ENCODE measurements around the gene OXT. TPM values are rescaled to one million over a fixed set of nuclear protein-coding genes. Genes with fewer than 3 reads are reported as not detected.
"Not testable (repeated sequence)": the region's sequence is repeated elsewhere in the genome, so short reads cannot be mapped to it uniquely, and the experiment has no call there.

Gene OXT
- total RNA-seq, 6 experiments from 2014 or later, result not detected

- DNase-seq, result no peak
- H3K27ac Mint-ChIP-seq, result no peak overlapping the region
Observed at GRCh38 chr20:3111995-3112394, 40.6 kb downstream of the OXT start.

GRCh38 chr20:3115190-3116107 lies 44.0 kb downstream of the OXT start:
- no peak overlapping the region for H3K4me3 Mint-ChIP-seq
- no peaks in the 10 kb centered on the region for H3K9me3 Mint-ChIP-seq
- no peaks in the 10 kb centered on the region for H3K4me1 Mint-ChIP-seq (ENCODE audit: low read depth)
- peak; percentile 35 for DNase-seq
- TF ChIP-seq CTCF (IDR thresholded peaks at IDR 0.05), result peak; percentile 91
- H3K27ac Mint-ChIP-seq, result no peak overlapping the region
- peaks cover 5% of the 10 kb centered on the region; the same call in 1 of the 2 replicates for H3K36me3 Mint-ChIP-seq (ENCODE audit: low read depth)
- no peaks in the 10 kb centered on the region for H3K27me3 Mint-ChIP-seq (ENCODE audit: insufficient read depth)

More at GRCh38 chr20:3111995-3112394, 40.6 kb downstream of the OXT start:
- no peak for TF ChIP-seq CTCF (IDR thresholded peaks at IDR 0.05)
- no peaks in the 10 kb centered on the region for H3K27me3 Mint-ChIP-seq (ENCODE audit: insufficient read depth)
- H3K4me3 Mint-ChIP-seq, result no peak overlapping the region
- H3K9me3 Mint-ChIP-seq, result no peaks in the 10 kb centered on the region
- H3K36me3 Mint-ChIP-seq (ENCODE audit: low read depth), result 0 out of 2 replicates have a peak, but pooled peaks cover 5% of the 10 kb centered on the region
- H3K4me1 Mint-ChIP-seq (ENCODE audit: low read depth), result no peaks in the 10 kb centered on the region

- DNase-seq, result no peak
- Mint-ChIP-seq H3K9me3 (no peaks in the 10 kb centered on the region), H3K36me3 (ENCODE audit: low read depth) (peaks cover 5% of the 10 kb centered on the region; the same call in 1 of the 2 replicates), H3K4me1 (ENCODE audit: low read depth) (no peaks in the 10 kb centered on the region), H3K4me3 (no peak overlapping the region), H3K27ac (no peak overlapping the region), H3K27me3 (ENCODE audit: insufficient read depth) (peaks cover 3% of the 10 kb centered on the region; the same call in 1 of the 2 replicates)
- TF ChIP-seq CTCF (IDR thresholded peaks at IDR 0.05), result no peak
Observed at GRCh38 chr20:3116341-3116740, 44.9 kb downstream of the OXT start.

GRCh38 chr20:3117839-3118379 lies 46.5 kb downstream of the OXT start:
- not testable (repeated sequence) for H3K36me3 Mint-ChIP-seq (ENCODE audit: low read depth); H3K4me1 Mint-ChIP-seq (ENCODE audit: low read depth); H3K27me3 Mint-ChIP-seq (ENCODE audit: insufficient read depth); H3K4me3 Mint-ChIP-seq; H3K9me3 Mint-ChIP-seq
- peak; percentile 78 for TF ChIP-seq CTCF (IDR thresholded peaks at IDR 0.05)
- H3K27ac Mint-ChIP-seq, result peak overlapping the region; percentile 61; the same call in 1 of the 2 replicates
- DNase-seq, result peak; percentile 73

GRCh38 chr20:3119044-3119443 lies 47.6 kb downstream of the OXT start:
- Mint-ChIP-seq H3K4me1 (ENCODE audit: low read depth) (peaks cover 10% of the 10 kb centered on the region), H3K36me3 (ENCODE audit: low read depth) (peaks cover 4% of the 10 kb centered on the region), H3K9me3 (peaks cover 4% of the 10 kb centered on the region; the same call in 1 of the 2 replicates), H3K4me3 (no peak overlapping the region), H3K27me3 (ENCODE audit: insufficient read depth) (peaks cover 5% of the 10 kb centered on the region; the same call in 1 of the 2 replicates), H3K27ac (no peak overlapping the region)
- no peak for DNase-seq
- no peak for TF ChIP-seq CTCF (IDR thresholded peaks at IDR 0.05)

Data from HFFc6 (cell line).